IMR-90 (cell line): ENCODE results near the gene TECPR2.

ENCODE experiments used
- CEBPB ChIP-seq: IDR thresholded peaks from 2 replicates; pipeline ENCODE4 v1.6.1; 2012; ENCODE audit warnings: low read depth, low read length, improper control_type of control experiment
- CTCF ChIP-seq: conservative IDR thresholded peaks from 2 replicates; pipeline ENCODE4 v1.5.1; 2012; ENCODE audit warnings: mild to moderate bottlenecking, low read depth, low read length, improper control_type of control experiment
- ELK1 ChIP-seq: fragments of 150-350 bp; IDR thresholded peaks from 2 replicates; pipeline ENCODE4 v1.6.1; 2016; ENCODE audit warnings: low read depth, mild to moderate bottlenecking, low read length, moderate library complexity, borderline replicate concordance
- FOS ChIP-seq: fragments of 150-350 bp; IDR thresholded peaks from 2 replicates; pipeline ENCODE4 v1.6.1; 2016; ENCODE audit warnings: low read depth, low read length
- MAZ ChIP-seq: IDR thresholded peaks from 2 replicates; pipeline ENCODE4 v1.6.1; 2012; ENCODE audit warnings: low read depth, mild to moderate bottlenecking, low read length, improper control_type of control experiment, moderate library complexity, borderline replicate concordance
- MXI1 ChIP-seq: IDR thresholded peaks from 2 replicates; pipeline ENCODE4 v1.6.1; 2012; ENCODE audit warnings: low read depth, mild to moderate bottlenecking, low read length, moderate library complexity, borderline replicate concordance
- POLR2A ChIP-seq: IDR thresholded peaks from 2 replicates; pipeline ENCODE4 v1.6.1; 2012; ENCODE audit warnings: mild to moderate bottlenecking, low read depth, low read length
- RAD21 ChIP-seq: IDR thresholded peaks from 2 replicates; pipeline ENCODE4 v1.6.1; 2012; ENCODE audit warnings: low read length, improper control_type of control experiment
- RFX5 ChIP-seq: IDR thresholded peaks from 2 replicates; pipeline ENCODE4 v1.8.0; 2012; ENCODE audit warnings: low read depth, mild to moderate bottlenecking, low read length, moderate library complexity
- SMC3 ChIP-seq: fragments of 150-350 bp; IDR thresholded peaks from 2 replicates; pipeline ENCODE4 v1.6.1; 2016; ENCODE audit warnings: low read depth, mild to moderate bottlenecking, antibody characterized with exemption, low read length, moderate library complexity
- TF ChIP-seq, protein P1 (sequence below): fragments of 150-350 bp; IDR thresholded peaks from 2 replicates; pipeline ENCODE4 v1.6.1; 2017; ENCODE audit warnings: mild to moderate bottlenecking, antibody characterized with exemption, low read length, low read depth

DNA sequence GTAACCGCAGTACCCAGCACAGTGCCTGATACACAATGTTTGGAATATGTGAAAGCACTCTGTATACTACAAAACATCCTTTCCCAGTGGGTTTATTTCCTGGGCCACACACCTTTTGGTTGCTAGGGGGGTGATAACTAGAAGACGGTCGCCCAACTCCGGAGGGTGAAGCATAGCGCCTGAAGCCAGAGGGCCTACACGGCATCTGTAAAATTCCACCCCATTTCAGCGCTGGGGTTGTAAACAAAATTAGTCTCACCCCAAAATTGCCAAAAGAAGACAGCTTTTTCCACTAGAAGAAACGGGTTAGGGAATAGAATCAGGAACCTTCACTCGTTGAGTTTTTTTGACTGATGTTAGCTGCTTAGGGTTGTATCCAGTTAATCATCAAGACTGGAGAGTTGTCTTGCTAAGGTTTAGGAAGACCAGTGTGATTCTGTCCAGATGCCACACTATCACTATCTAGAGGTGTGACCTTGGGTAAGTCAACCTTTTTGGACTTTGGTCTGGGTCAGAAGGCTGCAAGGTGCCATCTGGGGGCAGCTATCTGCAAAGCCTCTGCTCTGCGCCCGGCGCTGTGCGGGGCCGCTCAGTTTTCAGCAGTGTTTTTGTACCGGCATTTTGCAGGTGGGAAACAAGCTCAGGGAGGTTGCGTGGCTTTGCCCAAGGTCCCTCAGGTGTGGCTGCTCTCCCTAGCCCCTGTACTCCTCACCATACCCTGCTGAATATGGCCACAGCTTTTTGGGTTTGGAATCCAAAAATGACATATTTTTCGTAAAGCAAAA is 41.9 kb upstream of the TECPR2 start:
- TF ChIP-seq CTCF (no peak), RFX5 (no peak), POLR2A (no peak), CEBPB (no peak), MXI1 (no peak), FOS (no peak), ELK1 (no peak), SMC3 (no peak), RAD21 (no peak), MAZ (no peak)
- TF ChIP-seq, protein P1, sequence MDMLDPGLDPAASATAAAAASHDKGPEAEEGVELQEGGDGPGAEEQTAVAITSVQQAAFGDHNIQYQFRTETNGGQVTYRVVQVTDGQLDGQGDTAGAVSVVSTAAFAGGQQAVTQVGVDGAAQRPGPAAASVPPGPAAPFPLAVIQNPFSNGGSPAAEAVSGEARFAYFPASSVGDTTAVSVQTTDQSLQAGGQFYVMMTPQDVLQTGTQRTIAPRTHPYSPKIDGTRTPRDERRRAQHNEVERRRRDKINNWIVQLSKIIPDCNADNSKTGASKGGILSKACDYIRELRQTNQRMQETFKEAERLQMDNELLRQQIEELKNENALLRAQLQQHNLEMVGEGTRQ, result no peak
